GM10248 (cell line): ENCODE results near the gene NOTCH4.
A peak's percentile ranks its signal among the peaks of the same experiment; 100 is the strongest.

Experiments
- CTCF ChIA-PET: fragments of 300-600 bp; sonication (Branson Sonifier 250); formaldehyde crosslinking; extraction: SDS; loops from one replicate; lab custom pipeline; 2021; ENCODE audit warnings: antibody characterized with exemption; lab: Yijun Ruan, JAX
- POLR2A ChIA-PET: fragments of 350-650 bp; sonication (Branson Sonifier 250); formaldehyde crosslinking; extraction: SDS; loops from one replicate; lab custom pipeline; 2020; ENCODE audit warnings: antibody characterized with exemption; lab: Yijun Ruan, JAX
- DNase-seq: peaks from one replicate; pipeline ENCODE4 v3.0.0; 2012; ENCODE audit errors: extremely low spot score
- TF ChIP-seq, protein P1 (sequence below): IDR thresholded peaks from 2 replicates; pipeline ENCODE4 v1.5.1; 2012; ENCODE audit warnings: mild to moderate bottlenecking, low read depth; ENCODE audit errors: extremely low read depth, missing control alignments, control extremely low read depth

The NOTCH4 gene

DNA sequence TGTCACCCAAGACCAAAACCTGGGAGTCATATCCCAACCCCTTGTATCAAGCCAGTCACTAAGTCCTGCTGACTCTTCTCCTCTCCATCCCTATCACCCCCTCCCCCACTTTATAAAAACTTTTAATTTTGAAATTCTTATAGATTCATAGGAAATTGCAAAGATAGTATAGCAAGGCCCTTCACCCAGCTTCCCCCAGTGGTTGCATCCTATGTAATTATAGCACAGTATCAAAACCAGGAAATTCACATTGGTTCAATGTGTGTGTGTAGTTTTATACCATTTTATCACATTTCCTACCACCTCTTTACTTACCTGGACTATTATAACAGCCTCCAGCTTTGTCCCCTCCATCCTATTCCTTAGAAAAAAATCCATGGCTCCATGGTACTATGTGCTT is 65.8 kb downstream of the NOTCH4 start:
- TF ChIP-seq, protein P1, sequence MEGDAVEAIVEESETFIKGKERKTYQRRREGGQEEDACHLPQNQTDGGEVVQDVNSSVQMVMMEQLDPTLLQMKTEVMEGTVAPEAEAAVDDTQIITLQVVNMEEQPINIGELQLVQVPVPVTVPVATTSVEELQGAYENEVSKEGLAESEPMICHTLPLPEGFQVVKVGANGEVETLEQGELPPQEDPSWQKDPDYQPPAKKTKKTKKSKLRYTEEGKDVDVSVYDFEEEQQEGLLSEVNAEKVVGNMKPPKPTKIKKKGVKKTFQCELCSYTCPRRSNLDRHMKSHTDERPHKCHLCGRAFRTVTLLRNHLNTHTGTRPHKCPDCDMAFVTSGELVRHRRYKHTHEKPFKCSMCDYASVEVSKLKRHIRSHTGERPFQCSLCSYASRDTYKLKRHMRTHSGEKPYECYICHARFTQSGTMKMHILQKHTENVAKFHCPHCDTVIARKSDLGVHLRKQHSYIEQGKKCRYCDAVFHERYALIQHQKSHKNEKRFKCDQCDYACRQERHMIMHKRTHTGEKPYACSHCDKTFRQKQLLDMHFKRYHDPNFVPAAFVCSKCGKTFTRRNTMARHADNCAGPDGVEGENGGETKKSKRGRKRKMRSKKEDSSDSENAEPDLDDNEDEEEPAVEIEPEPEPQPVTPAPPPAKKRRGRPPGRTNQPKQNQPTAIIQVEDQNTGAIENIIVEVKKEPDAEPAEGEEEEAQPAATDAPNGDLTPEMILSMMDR = no peak
- ChIA-PET CTCF (interaction anchor here (0.9 kb wide), 2 partner anchors 9 to 70 kb away, joined by 3 read pairs; no protein-coding TSS in a partner anchor), POLR2A (no interaction called here)
- no peak for DNase-seq

DNA sequence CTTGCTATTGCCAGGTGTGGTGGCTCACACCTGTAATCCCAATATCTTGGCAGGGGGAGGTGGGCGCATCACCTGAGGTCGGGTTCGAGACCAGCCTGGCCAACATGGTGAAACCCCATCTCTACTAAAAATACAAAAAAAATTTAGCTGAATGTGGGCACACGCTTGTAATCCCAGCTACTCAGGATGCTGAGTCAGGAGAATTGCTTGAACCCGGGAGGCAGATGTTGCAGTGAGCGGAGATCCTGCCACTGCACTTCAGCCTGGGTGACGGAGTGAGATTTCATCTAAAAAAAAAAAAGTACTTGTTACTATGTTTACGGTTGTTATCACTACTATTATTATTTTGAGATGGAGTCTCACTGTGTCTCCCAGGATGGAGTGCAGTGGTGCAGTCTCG is 67.0 kb downstream of the NOTCH4 start:
- DNase-seq = no peak
- TF ChIP-seq, protein P1 = no peak
- ChIA-PET CTCF (no interaction called here), POLR2A (no interaction called here)

DNA sequence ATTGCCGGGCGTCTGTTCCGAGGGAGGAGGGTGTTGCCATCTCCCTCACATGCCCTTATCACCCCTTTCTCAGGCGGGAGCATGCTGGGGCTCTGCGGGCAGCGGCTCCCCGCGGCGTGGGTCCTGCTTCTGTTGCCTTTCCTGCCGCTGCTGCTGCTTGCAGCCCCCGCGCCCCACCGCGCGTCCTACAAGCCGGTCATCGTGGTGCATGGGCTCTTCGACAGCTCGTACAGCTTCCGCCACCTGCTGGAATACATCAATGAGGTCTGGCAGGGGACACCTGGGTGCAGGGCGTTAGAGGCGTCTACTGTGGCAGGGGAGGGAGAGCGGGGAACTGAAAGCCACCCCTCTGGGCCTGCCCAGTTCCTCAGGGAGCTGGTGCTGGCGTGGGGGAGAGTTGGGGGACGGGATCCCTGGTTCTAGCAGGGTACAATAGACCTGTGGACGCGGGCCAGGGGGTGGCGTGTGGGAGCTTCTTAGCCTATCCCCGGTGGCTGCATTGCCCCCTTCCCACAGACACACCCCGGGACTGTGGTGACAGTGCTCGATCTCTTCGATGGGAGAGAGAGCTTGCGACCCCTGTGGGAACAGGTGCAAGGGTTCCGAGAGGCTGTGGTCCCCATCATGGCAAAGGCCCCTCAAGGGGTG is 69.2 kb downstream of the NOTCH4 start:
- DNase-seq = peak; percentile 86
- TF ChIP-seq, protein P1 = peak; percentile 78
- ChIA-PET POLR2A (interaction anchor here (0.6 kb wide), 1 partner anchor 21 kb away, joined by 3 read pairs; the partner anchor contains the start of gene AGPAT1), CTCF (interaction anchor here (0.8 to 1.3 kb wide), 5 partner anchors 10 to 107 kb away, joined by 3 to 5 read pairs (median 4); partner anchors contain the start of gene EGFL8)

DNA sequence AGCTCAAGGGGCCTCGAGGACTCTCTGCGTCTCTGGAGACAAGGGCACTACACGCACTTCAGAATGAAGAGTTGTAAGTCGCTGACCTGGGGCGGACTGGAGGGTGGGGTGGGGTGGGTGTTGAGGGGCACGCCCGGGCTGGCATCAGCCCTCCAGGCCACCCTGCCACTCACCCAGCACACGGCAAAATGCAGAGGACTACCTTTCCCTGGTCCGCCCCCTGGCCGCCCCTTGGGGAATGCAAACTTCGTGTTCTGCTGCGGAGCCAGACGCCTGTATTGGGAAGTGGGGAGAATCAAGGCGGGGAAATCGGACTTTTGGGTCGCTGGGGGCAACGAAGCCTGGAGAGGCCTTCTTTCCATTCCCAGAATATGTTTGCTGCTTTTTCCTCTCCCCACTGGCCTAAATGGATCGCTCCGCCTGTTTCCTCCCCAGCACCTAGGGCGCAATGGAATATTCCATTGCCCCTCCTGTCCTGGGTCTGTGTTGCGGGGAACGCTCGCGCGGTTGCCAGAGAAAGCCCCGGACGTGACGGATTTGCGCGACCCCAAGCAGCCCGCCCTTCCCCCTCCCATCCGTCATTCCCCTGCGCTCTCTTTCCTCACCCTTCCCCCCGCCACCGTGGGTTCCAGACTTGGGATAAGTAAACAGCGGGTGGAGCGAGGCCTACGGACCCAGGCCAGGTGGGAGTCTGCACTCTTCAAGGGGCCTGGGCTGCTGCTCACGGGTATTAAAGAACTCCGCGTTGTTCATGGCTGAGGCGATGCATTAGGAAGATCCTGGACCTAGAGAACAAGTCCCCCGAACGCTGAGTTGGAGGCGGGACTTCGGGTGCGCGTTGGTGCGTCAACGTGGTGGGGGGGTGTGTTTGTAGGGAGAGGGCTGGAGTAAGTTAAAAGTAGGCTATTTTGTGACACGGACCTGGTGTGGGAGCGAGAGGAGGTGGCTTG is 70.0 kb downstream of the NOTCH4 start, which contains the start of gene PPT2:
Gene PPT2 (plus strand): TSS at position 578 of the 950 bp plus-strand sequence. CDS start 454 bp downstream, outside the sequence.
- TF ChIP-seq, protein P1 = no peak
- peak; percentile 70 for DNase-seq
- POLR2A ChIA-PET = interaction anchor here (0.6 kb wide), 1 partner anchor 22 kb away, joined by 3 read pairs; the partner anchor contains the start of gene AGPAT1
- CTCF ChIA-PET = interaction anchor here (0.8 to 2.0 kb wide), 6 partner anchors 11 to 106 kb away, joined by 3 to 7 read pairs (median 4); partner anchors contain the start of gene EGFL8

DNA sequence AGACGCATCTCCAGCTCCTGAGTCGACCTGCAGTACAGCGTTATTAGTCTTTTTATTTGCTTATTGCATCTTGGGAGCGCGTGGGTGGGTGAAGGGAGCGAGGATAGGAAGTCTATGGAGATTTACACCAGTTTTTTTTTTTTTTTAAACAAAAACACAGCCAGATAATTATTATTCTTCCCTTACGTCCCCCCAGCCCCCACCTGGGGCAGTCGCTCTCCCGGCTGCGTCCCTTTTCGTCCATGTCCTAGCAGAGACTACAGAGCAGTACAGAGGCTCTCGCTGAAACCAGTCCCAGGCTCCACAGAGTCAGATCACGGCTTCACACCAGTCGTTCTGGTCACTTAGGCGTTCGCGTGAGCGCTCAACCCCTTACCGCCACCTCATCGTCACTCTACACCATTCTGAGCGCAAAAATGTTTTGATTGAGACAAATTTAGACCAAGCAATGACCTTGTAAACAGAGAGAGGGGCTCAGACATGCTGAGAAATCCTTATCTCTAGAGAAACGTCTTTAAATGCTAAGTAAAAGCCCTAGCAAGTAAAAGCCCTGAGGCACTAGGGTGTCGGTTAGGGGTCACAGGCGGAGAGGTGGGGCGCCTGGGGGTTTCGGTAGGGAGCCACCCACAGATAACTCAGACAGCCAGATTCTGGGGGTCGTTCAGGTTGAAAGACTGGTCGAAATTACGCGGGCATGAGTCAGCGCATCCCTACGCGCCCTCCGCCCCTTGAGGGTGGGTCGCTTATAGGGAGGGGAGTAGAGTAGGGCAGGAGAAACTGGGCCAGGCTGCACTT is 70.9 kb downstream of the NOTCH4 start:
- no peak for DNase-seq
- POLR2A ChIA-PET = no interaction called here
- TF ChIP-seq, protein P1 = no peak
- CTCF ChIA-PET = interaction anchor here (1.1 to 2.0 kb wide), 2 partner anchors 12 to 35 kb away, joined by 3 to 7 read pairs; no protein-coding TSS in a partner anchor
